GM18526 (cell line): ENCODE data around the gene DYNLRB2.

ENCODE experiments used
- POLR2A ChIP-seq: IDR thresholded peaks from 3 replicates; pipeline ENCODE4 v1.6.1; 2011; ENCODE audit not compliant: insufficient read length; ENCODE audit errors: extremely low read depth

DYNLRB2 gene

GRCh38 chr16:80577485-80578280 lies 36.9 kb downstream of the DYNLRB2 start:
- TF ChIP-seq POLR2A = no peak

GRCh38 chr16:80580109-80580832 lies 39.5 kb downstream of the DYNLRB2 start:
- TF ChIP-seq POLR2A = no peak

GRCh38 chr16:80583466-80583865 lies 42.7 kb downstream of the DYNLRB2 start:
- no peak for TF ChIP-seq POLR2A

GRCh38 chr16:80585764-80586163 lies 45.0 kb downstream of the DYNLRB2 start:
- TF ChIP-seq POLR2A = no peak

GRCh38 chr16:80586476-80586875 lies 45.7 kb downstream of the DYNLRB2 start:
- TF ChIP-seq POLR2A = no peak

GRCh38 chr16:80587071-80587470 lies 46.3 kb downstream of the DYNLRB2 start:
- TF ChIP-seq POLR2A = no peak

- TF ChIP-seq POLR2A = no peak
Observed at GRCh38 chr16:80591071-80591915, 50.5 kb downstream of the DYNLRB2 start.

GRCh38 chr16:80592273-80592672 lies 51.5 kb downstream of the DYNLRB2 start:
- TF ChIP-seq POLR2A = no peak

- no peak for TF ChIP-seq POLR2A
Observed at GRCh38 chr16:80594756-80595155, 54.0 kb downstream of the DYNLRB2 start.

GRCh38 chr16:80596507-80597207 lies 55.9 kb downstream of the DYNLRB2 start:
- no peak for TF ChIP-seq POLR2A

- TF ChIP-seq POLR2A = no peak
Observed at GRCh38 chr16:80599466-80599865, 58.7 kb downstream of the DYNLRB2 start.
